ACC112 (cell line): ENCODE data around the gene CPA5.

Experiments used
- H2AFZ ChIP-seq: fragments of 200-600 bp; sonication (generic); one replicate; pipeline ENCODE4 v1.6.0; 2017; ENCODE audit warnings: antibody characterized with exemption, low read length; ENCODE audit not compliant: unreplicated experiment
- H3K27ac ChIP-seq: fragments of 200-600 bp; sonication (generic); 2 replicates; pipeline ENCODE4 v1.5.1; 2014; ENCODE audit warnings: low read depth, mild to moderate bottlenecking, antibody characterized with exemption, low read length, moderate library complexity
- H3K27me3 ChIP-seq: fragments of 200-600 bp; sonication (generic); 2 replicates; pipeline ENCODE4 v1.6.1; 2014; ENCODE audit warnings: mild to moderate bottlenecking, antibody characterized with exemption, low read length, moderate library complexity, mixed read lengths; ENCODE audit not compliant: insufficient read depth
- H3K36me3 ChIP-seq: fragments of 200-600 bp; sonication (generic); 2 replicates; pipeline ENCODE4 v1.6.1; 2016; ENCODE audit warnings: mild to moderate bottlenecking, antibody characterized with exemption, low read length, moderate library complexity, mixed read lengths; ENCODE audit not compliant: insufficient read depth
- H3K4me1 ChIP-seq: fragments of 200-600 bp; sonication (generic); one replicate; pipeline ENCODE4 v1.6.1; 2016; ENCODE audit warnings: low read length, mixed read lengths; ENCODE audit not compliant: insufficient read depth, unreplicated experiment, control insufficient read depth
- H3K4me3 ChIP-seq: fragments of 200-600 bp; sonication (generic); 2 replicates; pipeline ENCODE4 v1.5.1; 2014; ENCODE audit warnings: mild to moderate bottlenecking, low read depth, low read length
- H3K79me2 ChIP-seq: fragments of 200-600 bp; sonication (generic); one replicate; pipeline ENCODE4 v1.6.0; 2016; ENCODE audit warnings: low read length; ENCODE audit not compliant: control insufficient read depth, unreplicated experiment, insufficient read depth

Gene CPA5

GRCh38 chr7:130332259-130333053 lies 12.2 kb upstream of the CPA5 start:
- Histone ChIP-seq H3K27me3 (no peaks in the 10 kb centered on the region), H3K4me3 (no peak overlapping the region), H3K79me2 (no peaks in the 10 kb centered on the region), H3K36me3 (no peaks in the 10 kb centered on the region), H2AFZ (no peak overlapping the region), H3K4me1 (peaks cover 13% of the 10 kb centered on the region), H3K27ac (no peak overlapping the region)

GRCh38 chr7:130333832-130334231 lies 10.8 kb upstream of the CPA5 start:
- no peaks in the 10 kb centered on the region for H3K27me3 ChIP-seq
- peak overlapping the region; percentile 75 for H2AFZ ChIP-seq
- H3K4me1 ChIP-seq, result peaks cover 13% of the 10 kb centered on the region
- no peaks in the 10 kb centered on the region for H3K79me2 ChIP-seq
- peak overlapping the region; percentile 47 for H3K4me3 ChIP-seq
- no peak overlapping the region for H3K27ac ChIP-seq
- no peaks in the 10 kb centered on the region for H3K36me3 ChIP-seq

- H3K79me2 ChIP-seq, result no peaks in the 10 kb centered on the region
- peak overlapping the region; percentile 75 for H2AFZ ChIP-seq
- 0 out of 2 replicates have a peak overlapping the region, but pooled peaks have one; percentile 18 for H3K27ac ChIP-seq
- peaks cover 13% of the 10 kb centered on the region for H3K4me1 ChIP-seq
- H3K27me3 ChIP-seq, result no peaks in the 10 kb centered on the region
- no peaks in the 10 kb centered on the region for H3K36me3 ChIP-seq
- peak overlapping the region; percentile 47 for H3K4me3 ChIP-seq
Measured at GRCh38 chr7:130334274-130334673, 10.3 kb upstream of the CPA5 start.

GRCh38 chr7:130337410-130337971 lies 7.1 kb upstream of the CPA5 start:
- no peak overlapping the region for H3K4me3 ChIP-seq
- H3K27ac ChIP-seq, result no peak overlapping the region
- no peak overlapping the region for H2AFZ ChIP-seq
- H3K79me2 ChIP-seq, result no peaks in the 10 kb centered on the region
- H3K27me3 ChIP-seq, result no peaks in the 10 kb centered on the region
- peaks cover 13% of the 10 kb centered on the region for H3K4me1 ChIP-seq
- no peaks in the 10 kb centered on the region for H3K36me3 ChIP-seq

- H2AFZ ChIP-seq, result no peak overlapping the region
- peaks cover 13% of the 10 kb centered on the region for H3K4me1 ChIP-seq
- no peaks in the 10 kb centered on the region for H3K27me3 ChIP-seq
- H3K4me3 ChIP-seq, result no peak overlapping the region
- no peak overlapping the region for H3K27ac ChIP-seq
- H3K79me2 ChIP-seq, result no peaks in the 10 kb centered on the region
- no peaks in the 10 kb centered on the region for H3K36me3 ChIP-seq
Measured at GRCh38 chr7:130338233-130338632, 6.4 kb upstream of the CPA5 start.

- Histone ChIP-seq H3K27ac (no peak overlapping the region), H2AFZ (no peak overlapping the region), H3K27me3 (no peaks in the 10 kb centered on the region), H3K79me2 (no peaks in the 10 kb centered on the region), H3K36me3 (no peaks in the 10 kb centered on the region), H3K4me3 (no peak overlapping the region), H3K4me1 (peaks cover 5% of the 10 kb centered on the region)
Measured at GRCh38 chr7:130341882-130342281, 2.7 kb upstream of the CPA5 start.

GRCh38 chr7:130342701-130343380 lies 1.8 kb upstream of the CPA5 start:
- Histone ChIP-seq H3K36me3 (no peaks in the 10 kb centered on the region), H3K4me1 (peaks cover 5% of the 10 kb centered on the region), H3K27ac (no peak overlapping the region), H3K27me3 (no peaks in the 10 kb centered on the region), H3K4me3 (no peak overlapping the region), H2AFZ (no peak overlapping the region), H3K79me2 (no peaks in the 10 kb centered on the region)

GRCh38 chr7:130345136-130345535 lies 520 bp downstream of the CPA5 start:
- Histone ChIP-seq H3K36me3 (no peaks in the 10 kb centered on the region), H3K4me3 (peak overlapping the region; percentile 57), H3K27me3 (no peaks in the 10 kb centered on the region), H3K27ac (no peak overlapping the region), H2AFZ (peak overlapping the region; percentile 66), H3K4me1 (peaks cover 5% of the 10 kb centered on the region), H3K79me2 (no peaks in the 10 kb centered on the region)

- Histone ChIP-seq H3K36me3 (no peaks in the 10 kb centered on the region), H3K79me2 (no peaks in the 10 kb centered on the region), H3K4me3 (peak overlapping the region; percentile 57; the same call in 1 of the 2 replicates), H2AFZ (no peak overlapping the region), H3K4me1 (peaks cover 5% of the 10 kb centered on the region), H3K27ac (no peak overlapping the region), H3K27me3 (no peaks in the 10 kb centered on the region)
Measured at GRCh38 chr7:130345725-130346124, 1.1 kb downstream of the CPA5 start.

GRCh38 chr7:130346177-130346905 lies 1.7 kb downstream of the CPA5 start:
- Histone ChIP-seq H3K4me3 (no peak overlapping the region), H3K4me1 (peaks cover 5% of the 10 kb centered on the region), H2AFZ (no peak overlapping the region), H3K27ac (no peak overlapping the region), H3K36me3 (no peaks in the 10 kb centered on the region), H3K79me2 (no peaks in the 10 kb centered on the region), H3K27me3 (no peaks in the 10 kb centered on the region)
